OCI-LY7 (cell line): ENCODE results near the gene FUBP3.

Source experiments
- EZH2phosphoT487 ChIP-seq: fragments of 200-600 bp; sonication (generic); IDR thresholded peaks from 2 replicates; pipeline ENCODE4 v1.6.1; 2018; ENCODE audit warnings: low read depth, borderline replicate concordance, mild to moderate bottlenecking, mixed run types, antibody characterized with exemption, low read length, moderate library complexity, mixed read lengths
- TF ChIP-seq, protein P1 (sequence below): fragments of 200-600 bp; sonication (generic); conservative IDR thresholded peaks from 2 replicates; pipeline ENCODE4 v1.5.1; 2014; ENCODE audit warnings: mild to moderate bottlenecking, antibody characterized with exemption, low read length, moderate library complexity, mixed read lengths

DNA sequence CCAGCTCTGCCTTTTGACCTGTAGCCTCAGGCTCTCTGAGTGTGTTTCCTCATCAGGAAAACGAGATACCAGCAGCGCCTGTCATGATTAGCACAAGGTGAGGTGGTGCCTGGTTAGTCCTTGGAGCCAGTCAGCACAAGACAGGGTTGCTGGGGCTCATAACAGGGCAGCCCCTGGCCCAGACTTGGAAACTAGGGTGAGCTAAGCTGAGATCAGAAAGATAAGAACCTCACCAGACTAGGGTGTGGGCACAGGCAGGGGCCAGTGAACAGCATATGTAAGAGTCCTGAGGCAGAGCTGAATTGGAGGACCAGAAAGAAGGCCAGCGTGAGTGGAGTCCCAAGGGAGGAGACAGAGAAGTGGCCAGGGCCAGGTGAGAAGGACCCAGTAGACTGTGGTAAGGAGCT, 42.7 kb upstream of the FUBP3 start:
- TF ChIP-seq, protein P1, sequence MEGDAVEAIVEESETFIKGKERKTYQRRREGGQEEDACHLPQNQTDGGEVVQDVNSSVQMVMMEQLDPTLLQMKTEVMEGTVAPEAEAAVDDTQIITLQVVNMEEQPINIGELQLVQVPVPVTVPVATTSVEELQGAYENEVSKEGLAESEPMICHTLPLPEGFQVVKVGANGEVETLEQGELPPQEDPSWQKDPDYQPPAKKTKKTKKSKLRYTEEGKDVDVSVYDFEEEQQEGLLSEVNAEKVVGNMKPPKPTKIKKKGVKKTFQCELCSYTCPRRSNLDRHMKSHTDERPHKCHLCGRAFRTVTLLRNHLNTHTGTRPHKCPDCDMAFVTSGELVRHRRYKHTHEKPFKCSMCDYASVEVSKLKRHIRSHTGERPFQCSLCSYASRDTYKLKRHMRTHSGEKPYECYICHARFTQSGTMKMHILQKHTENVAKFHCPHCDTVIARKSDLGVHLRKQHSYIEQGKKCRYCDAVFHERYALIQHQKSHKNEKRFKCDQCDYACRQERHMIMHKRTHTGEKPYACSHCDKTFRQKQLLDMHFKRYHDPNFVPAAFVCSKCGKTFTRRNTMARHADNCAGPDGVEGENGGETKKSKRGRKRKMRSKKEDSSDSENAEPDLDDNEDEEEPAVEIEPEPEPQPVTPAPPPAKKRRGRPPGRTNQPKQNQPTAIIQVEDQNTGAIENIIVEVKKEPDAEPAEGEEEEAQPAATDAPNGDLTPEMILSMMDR: no peak
- no peak for TF ChIP-seq EZH2phosphoT487
